A673 (cell line): Measurements from ENCODE around the gene CRIP1.

Experiments used
- CTCF ChIP-seq: fragments of 300-800, 200-600 bp; sonication (generic); conservative IDR thresholded peaks from 2 replicates; pipeline ENCODE4 v1.5.1; 2017; ENCODE audit warnings: low read depth, mild to moderate bottlenecking, antibody characterized with exemption, low read length, moderate library complexity, mixed read lengths
- EZH2 ChIP-seq: fragments of 200-600 bp; sonication (generic); IDR thresholded peaks from 2 replicates; pipeline ENCODE4 v1.6.1; 2017; ENCODE audit warnings: borderline replicate concordance, low read depth, mild to moderate bottlenecking, mixed read lengths, antibody characterized with exemption, low read length; ENCODE audit not compliant: poor library complexity, severe bottlenecking

- TF ChIP-seq CTCF: no peak
- no peak for TF ChIP-seq EZH2
Measured at GRCh38 chr14:105445290-105445689, 41.4 kb upstream of the CRIP1 start.
